ELF-1 (cell line): Measurements from ENCODE around the gene EML6.

Source experiments
- DNase-seq: peaks from one replicate; pipeline ENCODE4 v3.0.0-alpha.2; 2016; ENCODE audit warnings: low read depth, low spot score

Gene EML6

DNA sequence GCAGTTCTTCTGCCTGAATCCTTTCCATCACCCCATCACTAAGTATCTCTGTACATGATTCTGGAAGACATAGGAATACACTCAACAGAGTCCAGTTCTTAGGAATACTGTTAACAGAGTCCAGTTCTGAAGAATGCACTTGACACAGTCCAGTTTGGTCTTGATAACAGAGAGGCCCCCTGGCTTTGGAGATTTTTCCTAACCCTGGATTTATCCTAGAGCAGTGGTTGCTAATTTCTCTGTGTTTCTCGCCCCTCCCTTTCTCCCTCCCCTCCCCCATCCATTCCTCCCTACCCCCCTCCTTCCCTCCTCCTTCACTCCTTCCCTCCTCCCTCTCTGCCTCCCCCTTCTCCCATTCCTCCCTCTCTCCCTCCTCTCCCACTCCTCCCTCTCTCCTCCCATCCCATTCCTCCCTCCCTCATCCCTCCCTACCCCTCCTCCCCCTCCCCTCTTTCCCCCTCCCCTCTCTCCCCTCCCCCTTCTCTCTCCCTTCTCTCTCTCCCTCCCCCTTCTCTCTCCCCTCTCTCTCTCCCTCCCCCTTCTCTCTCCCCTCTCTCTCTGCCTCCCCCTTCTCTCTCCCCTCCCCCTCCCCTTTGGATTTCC is 221.4 kb downstream of the EML6 start:
- DNase-seq = no peak

GRCh38 chr2:54945391-54946219 is 222.1 kb downstream of the EML6 start:
- peak; percentile 24 for DNase-seq

DNA sequence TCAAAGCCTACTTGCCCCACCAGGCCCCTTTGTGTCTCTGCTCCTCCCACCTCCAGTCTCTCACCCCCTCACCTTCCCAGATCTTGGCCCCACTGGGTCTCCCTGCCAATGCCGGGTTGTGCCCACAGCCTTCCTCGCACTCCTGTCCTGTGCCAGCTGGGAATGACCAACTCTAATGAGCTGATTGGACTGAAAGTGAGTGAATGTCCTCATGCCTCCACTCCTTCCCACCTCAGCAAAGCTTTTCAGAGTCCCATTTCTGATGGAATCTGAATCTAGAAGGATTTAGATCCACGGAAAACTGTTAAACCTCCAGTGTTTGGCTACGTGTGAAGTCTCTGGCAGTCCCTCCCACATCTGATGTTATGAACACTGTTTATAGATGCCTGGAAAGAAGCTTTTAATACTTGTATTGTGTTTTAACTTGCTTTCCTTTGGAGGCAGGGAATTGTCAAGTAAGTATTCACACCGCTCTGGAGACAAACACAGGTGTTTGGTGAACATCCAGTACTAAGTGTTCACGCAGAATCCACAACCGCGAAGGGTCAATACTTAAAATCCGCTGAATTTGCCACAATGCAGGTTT is 222.9 kb downstream of the EML6 start:
- DNase-seq = no peak

- no peak for DNase-seq
These were observed 223.7 kb downstream of the EML6 start for GRCh38 chr2:54947136-54947535.

GRCh38 chr2:54947646-54948045 is 224.2 kb downstream of the EML6 start:
- DNase-seq = no peak

- DNase-seq = peak; percentile 37
These were observed 224.7 kb downstream of the EML6 start for GRCh38 chr2:54948120-54948519.

- DNase-seq = no peak
These were observed 226.0 kb downstream of the EML6 start for GRCh38 chr2:54949431-54949830.

- DNase-seq = no peak
These were observed 227.3 kb downstream of the EML6 start for GRCh38 chr2:54950811-54951210.

GRCh38 chr2:54952425-54952824 is 229.0 kb downstream of the EML6 start:
- DNase-seq = no peak

DNA sequence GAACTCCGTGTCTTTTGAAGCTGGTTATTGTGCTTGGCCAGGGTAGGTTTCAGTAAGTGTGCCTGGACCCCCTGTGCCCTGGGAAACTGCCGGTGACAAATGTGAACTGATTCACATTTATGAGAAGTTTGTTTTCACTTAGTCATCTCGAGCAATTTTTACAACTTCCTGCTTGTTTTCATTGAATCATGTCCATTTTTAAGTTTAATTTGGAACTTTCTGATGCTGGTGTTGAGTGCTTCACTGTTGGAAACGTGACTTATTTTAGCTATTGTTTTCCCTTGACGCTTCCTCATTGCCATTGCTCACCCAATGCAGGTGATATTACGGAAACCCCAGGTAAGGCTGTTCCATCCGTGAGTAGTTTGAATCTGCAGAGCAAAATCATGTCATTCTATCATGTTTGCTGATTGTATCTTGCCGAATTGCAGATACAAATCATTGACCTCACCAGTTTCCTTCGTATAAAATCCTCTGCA is 229.6 kb downstream of the EML6 start:
- DNase-seq = no peak

DNA sequence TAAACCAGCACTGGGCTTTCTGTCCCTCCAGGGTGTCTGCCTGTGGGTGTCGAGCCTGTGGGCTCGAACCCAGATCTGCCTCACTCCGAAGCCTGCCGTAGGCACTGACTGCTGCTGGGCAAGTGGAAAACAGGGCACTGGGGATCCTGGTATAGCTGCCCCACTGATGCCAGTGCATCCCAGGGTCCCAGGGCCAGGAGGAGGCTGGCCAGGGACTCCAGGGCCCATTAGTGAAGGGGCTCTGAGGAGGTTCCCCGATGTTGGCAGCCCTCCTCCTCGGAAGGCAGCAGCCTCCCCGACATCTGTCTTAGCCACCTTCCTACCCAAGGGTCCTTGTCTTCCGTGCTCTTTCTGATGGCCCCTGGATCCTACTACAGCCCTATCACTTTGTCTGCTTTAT is 230.7 kb downstream of the EML6 start:
- DNase-seq = no peak

- DNase-seq = no peak
These were observed 231.4 kb downstream of the EML6 start for GRCh38 chr2:54954705-54955357.

- DNase-seq = no peak
These were observed 232.1 kb downstream of the EML6 start for GRCh38 chr2:54955358-54956110.

DNA sequence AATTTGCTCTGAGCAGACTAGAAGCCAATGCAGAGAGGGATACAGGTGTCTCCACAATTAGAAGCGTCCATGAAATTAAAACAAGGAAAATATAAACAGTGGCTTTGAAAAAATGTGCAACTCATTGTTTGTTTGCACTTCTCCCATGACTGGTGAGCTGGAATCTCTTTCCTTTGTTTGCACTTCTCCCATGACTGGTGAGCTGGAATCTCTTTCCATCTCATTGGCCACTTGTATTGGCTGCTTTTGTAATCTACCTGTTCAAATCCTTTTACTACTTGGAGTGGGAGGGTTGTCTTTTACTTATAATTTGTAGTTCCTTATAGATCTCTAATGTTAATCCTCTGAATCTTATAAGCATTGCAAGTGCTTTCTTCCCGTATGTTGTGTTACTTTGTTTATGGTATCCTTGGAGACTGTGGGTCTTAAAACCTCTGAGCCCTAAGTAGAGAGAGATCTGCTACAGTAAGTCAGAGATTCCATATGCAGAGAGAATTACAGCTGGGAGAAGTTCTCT is 232.7 kb downstream of the EML6 start:
- DNase-seq = no peak

GRCh38 chr2:54957321-54957999 is 234.0 kb downstream of the EML6 start:
- peak; percentile 18 for DNase-seq

GRCh38 chr2:54958717-54959371 is 235.4 kb downstream of the EML6 start:
- no peak for DNase-seq

GRCh38 chr2:54960164-54960563 is 236.7 kb downstream of the EML6 start:
- DNase-seq = peak; percentile 12

DNA sequence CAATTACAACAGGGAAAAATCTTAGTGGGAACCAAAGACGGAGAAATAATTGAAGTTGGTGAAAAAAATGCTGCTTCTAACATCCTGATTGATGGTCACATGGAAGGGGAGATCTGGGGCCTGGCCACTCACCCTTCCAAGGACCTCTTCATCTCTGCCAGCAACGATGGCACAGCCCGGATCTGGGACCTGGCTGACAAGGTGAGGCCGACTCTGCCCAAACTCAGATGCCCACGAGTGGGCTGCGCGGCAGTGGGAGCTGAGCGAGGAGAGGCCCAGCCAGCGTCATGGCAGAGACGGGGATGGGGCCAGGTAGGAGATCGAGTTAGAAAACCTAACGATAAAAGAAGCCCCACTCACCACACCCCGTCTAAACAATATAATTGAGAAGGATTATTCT is 239.0 kb downstream of the EML6 start:
- DNase-seq = no peak

GRCh38 chr2:54962935-54963440 is 239.5 kb downstream of the EML6 start:
- DNase-seq = no peak

DNA sequence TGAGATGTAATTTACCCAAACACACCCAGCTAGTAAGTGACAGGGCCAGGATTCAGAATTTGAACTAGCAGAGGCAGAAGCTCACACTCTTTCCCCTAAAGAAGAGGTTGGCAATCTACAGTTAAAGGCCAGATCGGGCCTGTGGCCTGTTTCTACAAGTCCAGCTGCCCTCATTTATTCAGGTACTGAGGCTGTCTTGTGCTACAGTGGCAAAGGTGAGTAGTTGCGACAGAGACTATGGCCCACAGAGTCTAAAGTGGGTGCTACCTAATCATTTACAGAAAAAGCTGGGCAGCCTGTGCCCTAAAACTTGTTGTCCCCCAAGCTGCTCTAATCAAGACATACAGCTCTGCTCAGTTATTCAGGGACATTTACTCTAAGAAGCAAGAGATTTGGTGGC is 240.0 kb downstream of the EML6 start:
- DNase-seq = no peak
